ENCODE data around the gene ATAT1. TPM values are rescaled to one million over a fixed set of nuclear protein-coding genes. Genes with fewer than 3 reads are reported as not detected.

Gene ATAT1
- total and polyA plus RNA-seq, 2 of the 13 experiments (the other 11 are each of a cell fraction or from before 2014, with no cell fraction given): 9.2 to 23.6 TPM

GRCh38 chr6:30603961-30604360 is 22.7 kb upstream of the ATAT1 start:
- H2AFZ ChIP-seq (ENCODE audit: low read length): no peak overlapping the region
- DNase-seq (ENCODE audit: low spot score) (no peak), FAIRE-seq (no peak), ATAC-seq (no peak)
- ChIA-PET CTCF (ENCODE audit: low intra/inter-chr PET ratio, low total read pairs) (no interaction called here), POLR2A (interaction anchor here (0.9 to 10.8 kb wide), 2 partner anchors 10 to 33 kb away, joined by 3 to 172 read pairs; partner anchors contain the start of gene ABCF1)
- in situ Hi-C loops (cut with HindIII; ENCODE audit: extremely low pct_ligation_motif_present, low pct_unique_long_range_greater_than_20kb): loop anchor here (5.0 kb wide), 1 partner anchor 122 kb away; no protein-coding TSS in a partner anchor
- H3K27me3 ChIP-seq (ENCODE audit: control insufficient read depth in 1 of 2, insufficient read depth in 2 of 2, low read length in 2 of 2): no peaks in the 10 kb centered on the region
- no peaks in the 10 kb centered on the region for H3K4me1 ChIP-seq (ENCODE audit: insufficient read depth, low read length)
- H3K27ac ChIP-seq (ENCODE audit: extremely low read length, insufficient read depth, low read length): no peak overlapping the region
- peaks cover 52 to 72% of the 10 kb centered on the region in 2 experiments for H3K36me3 ChIP-seq (replicated peaks in 1 of 2; ENCODE audit: control insufficient read depth in 1 of 2, insufficient read depth in 2 of 2, low read length in 2 of 2)
- no peaks in the 10 kb centered on the region for H3K79me2 ChIP-seq (ENCODE audit: insufficient read depth, low read length)
- TF ChIP-seq ZFYVE20 (CRISPR knock-in tag; IDR thresholded peaks at IDR 0.05; ENCODE audit: borderline replicate concordance, low read depth) (no peak), ZNF263 (CRISPR knock-in tag; IDR thresholded peaks at IDR 0.05) (no peak), POLR2G (IDR thresholded peaks at IDR 0.05; ENCODE audit: low read depth, low read length) (no peak), ZFX (CRISPR knock-in tag; IDR thresholded peaks at IDR 0.05; ENCODE audit: low read depth) (no peak), SALL2 (CRISPR knock-in tag; IDR thresholded peaks at IDR 0.05) (no peak), REXO4 (CRISPR knock-in tag; IDR thresholded peaks at IDR 0.05; ENCODE audit: borderline replicate concordance) (no peak), ZNF720 (CRISPR knock-in tag; IDR thresholded peaks at IDR 0.05) (no peak), HDAC2 (CRISPR knock-in tag; IDR thresholded peaks at IDR 0.05) (no peak), NCOA5 (CRISPR knock-in tag; IDR thresholded peaks at IDR 0.05) (no peak), NFYB (CRISPR knock-in tag; IDR thresholded peaks at IDR 0.05) (no peak), ZNF17 (CRISPR knock-in tag; IDR thresholded peaks at IDR 0.05) (no peak), CEBPB (IDR thresholded peaks at IDR 0.05; ENCODE audit: borderline replicate concordance, low read depth, low read length) (no peak), MATR3 (CRISPR knock-in tag; IDR thresholded peaks at IDR 0.05) (no peak), PCBP1 (IDR thresholded peaks at IDR 0.05; ENCODE audit: borderline replicate concordance, low read depth, low read length) (no peak)
- TF ChIP-seq, protein P1, sequence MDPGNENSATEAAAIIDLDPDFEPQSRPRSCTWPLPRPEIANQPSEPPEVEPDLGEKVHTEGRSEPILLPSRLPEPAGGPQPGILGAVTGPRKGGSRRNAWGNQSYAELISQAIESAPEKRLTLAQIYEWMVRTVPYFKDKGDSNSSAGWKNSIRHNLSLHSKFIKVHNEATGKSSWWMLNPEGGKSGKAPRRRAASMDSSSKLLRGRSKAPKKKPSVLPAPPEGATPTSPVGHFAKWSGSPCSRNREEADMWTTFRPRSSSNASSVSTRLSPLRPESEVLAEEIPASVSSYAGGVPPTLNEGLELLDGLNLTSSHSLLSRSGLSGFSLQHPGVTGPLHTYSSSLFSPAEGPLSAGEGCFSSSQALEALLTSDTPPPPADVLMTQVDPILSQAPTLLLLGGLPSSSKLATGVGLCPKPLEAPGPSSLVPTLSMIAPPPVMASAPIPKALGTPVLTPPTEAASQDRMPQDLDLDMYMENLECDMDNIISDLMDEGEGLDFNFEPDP (CRISPR knock-in tag; conservative IDR thresholded peaks at IDR 0.05): no peak
- TF ChIP-seq, protein P2, sequence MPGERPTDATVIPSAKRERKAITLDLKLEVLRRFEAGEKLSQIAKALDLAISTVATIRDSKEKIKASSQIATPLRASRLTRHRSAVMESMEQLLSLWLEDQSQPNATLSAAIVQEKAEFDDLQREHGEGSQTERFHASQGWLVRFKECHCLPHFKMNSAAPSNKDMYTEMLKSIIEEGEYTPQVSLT (CRISPR knock-in tag; IDR thresholded peaks at IDR 0.05; ENCODE audit: borderline replicate concordance, low read depth): no peak
- TF ChIP-seq, protein P3, sequence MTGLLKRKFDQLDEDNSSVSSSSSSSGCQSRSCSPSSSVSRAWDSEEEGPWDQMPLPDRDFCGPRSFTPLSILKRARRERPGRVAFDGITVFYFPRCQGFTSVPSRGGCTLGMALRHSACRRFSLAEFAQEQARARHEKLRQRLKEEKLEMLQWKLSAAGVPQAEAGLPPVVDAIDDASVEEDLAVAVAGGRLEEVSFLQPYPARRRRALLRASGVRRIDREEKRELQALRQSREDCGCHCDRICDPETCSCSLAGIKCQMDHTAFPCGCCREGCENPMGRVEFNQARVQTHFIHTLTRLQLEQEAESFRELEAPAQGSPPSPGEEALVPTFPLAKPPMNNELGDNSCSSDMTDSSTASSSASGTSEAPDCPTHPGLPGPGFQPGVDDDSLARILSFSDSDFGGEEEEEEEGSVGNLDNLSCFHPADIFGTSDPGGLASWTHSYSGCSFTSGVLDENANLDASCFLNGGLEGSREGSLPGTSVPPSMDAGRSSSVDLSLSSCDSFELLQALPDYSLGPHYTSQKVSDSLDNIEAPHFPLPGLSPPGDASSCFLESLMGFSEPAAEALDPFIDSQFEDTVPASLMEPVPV (CRISPR knock-in tag; IDR thresholded peaks at IDR 0.05): no peak
- TF ChIP-seq, protein P4, sequence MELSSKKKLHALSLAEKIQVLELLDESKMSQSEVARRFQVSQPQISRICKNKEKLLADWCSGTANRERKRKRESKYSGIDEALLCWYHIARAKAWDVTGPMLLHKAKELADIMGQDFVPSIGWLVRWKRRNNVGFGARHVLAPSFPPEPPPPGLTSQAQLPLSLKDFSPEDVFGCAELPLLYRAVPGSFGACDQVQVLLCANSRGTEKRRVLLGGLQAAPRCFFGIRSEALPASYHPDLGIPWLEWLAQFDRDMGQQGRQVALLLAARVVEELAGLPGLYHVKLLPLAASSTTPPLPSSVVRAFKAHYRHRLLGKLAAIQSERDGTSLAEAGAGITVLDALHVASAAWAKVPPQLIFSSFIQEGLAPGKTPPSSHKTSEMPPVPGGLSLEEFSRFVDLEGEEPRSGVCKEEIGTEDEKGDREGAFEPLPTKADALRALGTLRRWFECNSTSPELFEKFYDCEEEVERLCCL (CRISPR knock-in tag; IDR thresholded peaks at IDR 0.05; ENCODE audit: borderline replicate concordance): no peak
- TF ChIP-seq, protein P5, sequence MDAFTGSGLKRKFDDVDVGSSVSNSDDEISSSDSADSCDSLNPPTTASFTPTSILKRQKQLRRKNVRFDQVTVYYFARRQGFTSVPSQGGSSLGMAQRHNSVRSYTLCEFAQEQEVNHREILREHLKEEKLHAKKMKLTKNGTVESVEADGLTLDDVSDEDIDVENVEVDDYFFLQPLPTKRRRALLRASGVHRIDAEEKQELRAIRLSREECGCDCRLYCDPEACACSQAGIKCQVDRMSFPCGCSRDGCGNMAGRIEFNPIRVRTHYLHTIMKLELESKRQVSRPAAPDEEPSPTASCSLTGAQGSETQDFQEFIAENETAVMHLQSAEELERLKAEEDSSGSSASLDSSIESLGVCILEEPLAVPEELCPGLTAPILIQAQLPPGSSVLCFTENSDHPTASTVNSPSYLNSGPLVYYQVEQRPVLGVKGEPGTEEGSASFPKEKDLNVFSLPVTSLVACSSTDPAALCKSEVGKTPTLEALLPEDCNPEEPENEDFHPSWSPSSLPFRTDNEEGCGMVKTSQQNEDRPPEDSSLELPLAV (CRISPR knock-in tag; conservative IDR thresholded peaks at IDR 0.05; ENCODE audit: low read depth): no peak
- 98% methylated on average over 13 of the region's 13 CpGs for WGBS (ENCODE audit: low lambda C conversion rate)
- intact Hi-C loops (cut with micrococcal nuclease; ENCODE audit: unreplicated experiment): no loop called here
- no peak overlapping the region for H3K4me3 ChIP-seq (replicated peaks in 1 of 3; ENCODE audit: insufficient read depth in 1 of 3, low read depth in 2 of 3, low read length in 3 of 3)
- no peak overlapping the region for H3K4me2 ChIP-seq (ENCODE audit: low read depth, low read length)
- no peak overlapping the region for H3K9ac ChIP-seq (ENCODE audit: insufficient read depth, low read depth, low read length)
- H4K20me1 ChIP-seq (ENCODE audit: insufficient read depth, low read length): no peaks in the 10 kb centered on the region
- TSS peak; percentile 16 for BruUV-seq (replicated peaks)
- no peaks in the 10 kb centered on the region for H3K9me3 ChIP-seq (ENCODE audit: low read length)
